Measurements from ENCODE around the gene MYO5B. TPM values are rescaled to one million over a fixed set of nuclear protein-coding genes. Genes with fewer than 3 reads are reported as not detected.

The MYO5B gene
- total RNA-seq, 6 experiments from 2014 or later = 0.17 to 0.28 TPM; not detected in 4

GRCh38 chr18:50069422-50069821, 125.5 kb downstream of the MYO5B start:
- H3K27ac Mint-ChIP-seq = no peak overlapping the region
- TF ChIP-seq CTCF (IDR thresholded peaks at IDR 0.05) = no peak
- H3K4me1 Mint-ChIP-seq (ENCODE audit: low read depth) = no peaks in the 10 kb centered on the region
- H3K9me3 Mint-ChIP-seq = no peaks in the 10 kb centered on the region; the same call in none of the 2 replicates
- no peak overlapping the region for H3K4me3 Mint-ChIP-seq
- no peaks in the 10 kb centered on the region for H3K36me3 Mint-ChIP-seq (ENCODE audit: low read depth)
- H3K27me3 Mint-ChIP-seq (ENCODE audit: insufficient read depth) = peaks cover 6% of the 10 kb centered on the region
- no peak for DNase-seq

GRCh38 chr18:50065527-50065926, 129.4 kb downstream of the MYO5B start:
- Mint-ChIP-seq H3K27me3 (ENCODE audit: insufficient read depth) (peaks cover 14% of the 10 kb centered on the region), H3K9me3 (no peaks in the 10 kb centered on the region; the same call in 1 of the 2 replicates), H3K27ac (no peak overlapping the region), H3K4me1 (ENCODE audit: low read depth) (no peaks in the 10 kb centered on the region), H3K4me3 (no peak overlapping the region), H3K36me3 (ENCODE audit: low read depth) (no peaks in the 10 kb centered on the region)
- DNase-seq = no peak
- TF ChIP-seq CTCF (IDR thresholded peaks at IDR 0.05) = no peak

GRCh38 chr18:50065039-50065438, 129.9 kb downstream of the MYO5B start:
- no peaks in the 10 kb centered on the region; the same call in 1 of the 2 replicates for H3K9me3 Mint-ChIP-seq
- H3K27ac Mint-ChIP-seq = no peak overlapping the region
- peaks cover 14% of the 10 kb centered on the region for H3K27me3 Mint-ChIP-seq (ENCODE audit: insufficient read depth)
- H3K4me3 Mint-ChIP-seq = no peak overlapping the region
- no peaks in the 10 kb centered on the region for H3K36me3 Mint-ChIP-seq (ENCODE audit: low read depth)
- DNase-seq = no peak
- no peak for TF ChIP-seq CTCF (IDR thresholded peaks at IDR 0.05)
- H3K4me1 Mint-ChIP-seq (ENCODE audit: low read depth) = no peaks in the 10 kb centered on the region

- Mint-ChIP-seq H3K4me1 (ENCODE audit: low read depth) (no peaks in the 10 kb centered on the region), H3K36me3 (ENCODE audit: low read depth) (no peaks in the 10 kb centered on the region), H3K27me3 (ENCODE audit: insufficient read depth) (peaks cover 14% of the 10 kb centered on the region), H3K9me3 (no peaks in the 10 kb centered on the region), H3K4me3 (no peak overlapping the region), H3K27ac (no peak overlapping the region)
- DNase-seq = no peak
- no peak for TF ChIP-seq CTCF (IDR thresholded peaks at IDR 0.05)
These were observed 132.9 kb downstream of the MYO5B start for GRCh38 chr18:50061876-50062517.

- peaks cover 13% of the 10 kb centered on the region for H3K27me3 Mint-ChIP-seq (ENCODE audit: insufficient read depth)
- DNase-seq = no peak
- H3K4me3 Mint-ChIP-seq = no peak overlapping the region
- no peaks in the 10 kb centered on the region for H3K4me1 Mint-ChIP-seq (ENCODE audit: low read depth)
- no peaks in the 10 kb centered on the region for H3K9me3 Mint-ChIP-seq
- no peaks in the 10 kb centered on the region for H3K36me3 Mint-ChIP-seq (ENCODE audit: low read depth)
- H3K27ac Mint-ChIP-seq = no peak overlapping the region
- no peak for TF ChIP-seq CTCF (IDR thresholded peaks at IDR 0.05)
These were observed 134.1 kb downstream of the MYO5B start for GRCh38 chr18:50060822-50061221.

All from HFFc6 (cell line).